Tracheal epithelial cell (primary cell): ENCODE data around the gene LENG9. TPM values are rescaled to one million over a fixed set of nuclear protein-coding genes. Genes with fewer than 3 reads are reported as not detected.

ENCODE experiments used
- total RNA-seq: library from RNA; depleted of rRNA; stranded (reverse); fragments of >200 nt; gene quantifications from 2 replicates; pipeline ENCODE4 v1.2.1, GENCODE V29; 2014

The LENG9 gene
- total RNA-seq, result 15.4 and 24.5 TPM in 2 replicates

GRCh38 chr19:54463531-54464043, at the start of gene LENG9:
Gene LENG9 (minus strand): TSS chr19:54463778. CDS start chr19:54463526, 252 bp downstream.

GRCh38 chr19:54502518-54503048, 39.0 kb upstream of the LENG9 start, which contains the start of gene LAIR2:
Gene LAIR2 (plus strand): TSS chr19:54502831. CDS start chr19:54502919, 88 bp downstream.

GRCh38 chr19:54473071-54473891, 9.7 kb upstream of the LENG9 start, which contains the start of gene CDC42EP5:
Gene CDC42EP5 (minus strand): TSS chr19:54473296. CDS start chr19:54465547, 7,749 bp downstream.

GRCh38 chr19:54448774-54449700, 14.5 kb downstream of the LENG9 start, which contains the start of gene LENG8:
Gene LENG8 (plus strand): TSS chr19:54449199. CDS start chr19:54451345, 2,146 bp downstream.

GRCh38 chr19:54415208-54415900, 48.2 kb downstream of the LENG9 start, which contains the start of gene TTYH1:
Gene TTYH1 (plus strand): TSS chr19:54415464. CDS start chr19:54415553, 89 bp downstream.

Other genes starting within 250 kb of the LENG9 start
- gene LILRB3, start 240.8 kb downstream of the LENG9 start, total RNA-seq, result not detected in 2 replicates
- gene LILRA6, start 221.0 kb downstream of the LENG9 start, total RNA-seq, result not detected in 2 replicates
- not detected in 2 replicates for gene LILRB5, start 206.5 kb downstream of the LENG9 start, total RNA-seq
- not detected in 2 replicates for gene LILRB2, start 182.7 kb downstream of the LENG9 start, total RNA-seq
- not detected in 2 replicates for gene LILRA5, start 150.6 kb downstream of the LENG9 start, total RNA-seq
- not detected in 2 replicates for gene LILRA4, start 124.6 kb downstream of the LENG9 start, total RNA-seq
- gene LAIR1, start 98.8 kb downstream of the LENG9 start, total RNA-seq, result under 0.01 TPM in 1 of 2 replicates, not detected in the other
- gene TTYH1, start 48.3 kb downstream of the LENG9 start, total RNA-seq, result not detected in 2 replicates
- 11.5 and 16.4 TPM in 2 replicates for gene LENG8, start 14.6 kb downstream of the LENG9 start, total RNA-seq
- gene CDC42EP5, start 9.5 kb upstream of the LENG9 start, total RNA-seq, result 24.9 and 84.8 TPM in 2 replicates
- not detected in 2 replicates for gene LAIR2, start 39.1 kb upstream of the LENG9 start, total RNA-seq
- not detected in 2 replicates for gene LILRA2, start 110.0 kb upstream of the LENG9 start, total RNA-seq
- gene LILRA1, start 129.9 kb upstream of the LENG9 start, total RNA-seq, result not detected in 2 replicates
- not detected in 2 replicates for gene LILRB1, start 166.7 kb upstream of the LENG9 start, total RNA-seq
- under 0.01 TPM in 1 of 2 replicates, not detected in the other for gene LILRB4, start 199.2 kb upstream of the LENG9 start, total RNA-seq